ENCODE measurements around the gene PRKCZ.
A peak's percentile ranks its signal among the peaks of the same experiment; 100 is the strongest.

PRKCZ gene

DNA sequence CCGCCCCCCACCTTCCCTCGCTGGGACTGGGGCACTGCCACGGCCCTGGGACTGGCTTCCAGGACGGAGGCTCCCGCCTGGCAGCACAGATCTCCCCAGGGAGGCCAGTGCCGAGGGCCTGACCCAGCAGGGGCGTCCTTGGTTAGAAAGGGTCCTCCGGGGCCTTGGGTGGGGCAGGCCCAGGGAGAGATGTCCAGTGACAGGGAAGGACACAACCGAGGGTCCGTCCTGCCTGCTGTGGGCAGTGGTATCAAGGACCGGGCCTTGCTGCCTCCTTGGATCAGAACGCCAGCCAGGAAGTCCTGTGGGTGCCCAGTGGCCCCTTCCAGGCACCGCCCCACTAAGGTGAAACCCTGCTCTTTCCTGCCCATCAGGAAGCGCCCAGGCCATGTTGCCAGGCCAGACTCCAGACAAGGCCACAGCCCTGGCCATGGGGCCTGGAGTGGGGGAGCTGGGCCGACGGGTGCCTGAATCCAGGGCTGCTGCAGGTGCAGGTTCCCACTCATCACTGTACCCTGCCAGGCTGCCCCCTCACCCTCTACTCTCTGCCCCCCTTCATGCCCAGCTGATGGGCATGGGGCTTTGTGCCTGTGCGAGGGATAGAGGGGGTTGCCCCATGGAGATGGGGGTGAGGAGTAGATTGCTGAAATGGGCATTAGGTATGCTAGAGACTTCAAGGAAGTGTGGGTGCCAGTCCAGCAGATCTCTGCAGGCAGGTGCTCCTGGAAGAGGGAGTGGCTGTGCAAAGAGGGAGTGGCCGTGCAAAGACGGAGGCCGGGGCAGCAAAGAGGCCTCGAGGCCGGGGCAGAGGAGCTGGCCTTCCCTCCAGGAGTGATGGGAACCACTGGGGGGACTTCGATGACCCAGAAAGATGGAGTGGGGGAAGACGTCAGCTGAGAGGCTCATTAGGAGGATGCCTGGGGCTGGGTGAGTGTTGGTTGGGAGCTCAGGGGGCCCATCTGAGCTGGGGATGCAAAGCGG lies 2.2 kb upstream of the PRKCZ start:
- Mint-ChIP-seq H3K27ac (peak overlapping the region; percentile 81), H3K4me3 (peak overlapping the region; percentile 28), H3K27me3 (peaks cover 53% of the 10 kb centered on the region), H3K36me3 (no peaks in the 10 kb centered on the region), H3K9me3 (no peaks in the 10 kb centered on the region), H3K4me1 (peaks cover 49% of the 10 kb centered on the region)
- ATAC-seq = no peak

- no peaks in the 10 kb centered on the region for H3K36me3 Mint-ChIP-seq
- peaks cover 58% of the 10 kb centered on the region for H3K4me1 Mint-ChIP-seq
- H3K27ac Mint-ChIP-seq = peak overlapping the region; percentile 81
- H3K9me3 Mint-ChIP-seq = no peaks in the 10 kb centered on the region
- no peak for ATAC-seq
- peaks cover 45% of the 10 kb centered on the region for H3K27me3 Mint-ChIP-seq
- H3K4me3 Mint-ChIP-seq = peak overlapping the region; percentile 84
These were observed 940 bp upstream of the PRKCZ start for GRCh38 chr1:2049225-2049717.

DNA sequence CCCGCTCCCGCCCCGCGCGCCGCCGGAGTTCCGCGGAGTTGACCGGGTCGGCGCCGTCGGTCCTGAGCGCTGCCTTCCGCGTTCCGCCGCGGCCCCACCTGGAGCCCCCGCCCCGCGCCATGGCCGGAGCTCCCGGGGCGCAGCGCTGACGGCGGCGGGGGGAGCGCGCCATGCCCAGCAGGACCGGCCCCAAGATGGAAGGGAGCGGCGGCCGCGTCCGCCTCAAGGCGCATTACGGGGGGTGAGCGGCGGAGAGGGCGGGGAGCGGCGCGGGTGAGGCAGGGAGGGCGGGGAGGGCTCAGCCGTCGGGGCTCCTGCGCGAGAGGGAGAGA lies 216 bp downstream of the PRKCZ start:
- Mint-ChIP-seq H3K27me3 (peaks cover 39% of the 10 kb centered on the region), H3K4me3 (peak overlapping the region; percentile 71), H3K9me3 (no peaks in the 10 kb centered on the region), H3K36me3 (peaks cover 2% of the 10 kb centered on the region), H3K27ac (no peak overlapping the region), H3K4me1 (peaks cover 51% of the 10 kb centered on the region)
- ATAC-seq = no peak

GRCh38 chr1:2050793-2051682 lies 827 bp downstream of the PRKCZ start:
- Mint-ChIP-seq H3K27ac (no peak overlapping the region), H3K9me3 (no peaks in the 10 kb centered on the region), H3K4me3 (peak overlapping the region; percentile 72), H3K36me3 (peaks cover 8% of the 10 kb centered on the region), H3K4me1 (peaks cover 45% of the 10 kb centered on the region), H3K27me3 (peaks cover 33% of the 10 kb centered on the region)
- ATAC-seq = no peak

- no peak for ATAC-seq
- Mint-ChIP-seq H3K4me1 (peaks cover 45% of the 10 kb centered on the region), H3K27ac (no peak overlapping the region), H3K4me3 (peak overlapping the region; percentile 72), H3K36me3 (peaks cover 13% of the 10 kb centered on the region), H3K27me3 (peaks cover 21% of the 10 kb centered on the region), H3K9me3 (no peaks in the 10 kb centered on the region)
These were observed 2.0 kb downstream of the PRKCZ start for GRCh38 chr1:2052054-2052679.

- H3K27me3 Mint-ChIP-seq = peaks cover 17% of the 10 kb centered on the region
- H3K27ac Mint-ChIP-seq = peak overlapping the region; percentile 23
- H3K4me1 Mint-ChIP-seq = peaks cover 45% of the 10 kb centered on the region
- ATAC-seq = no peak
- H3K4me3 Mint-ChIP-seq = peak overlapping the region; percentile 46
- H3K9me3 Mint-ChIP-seq = no peaks in the 10 kb centered on the region
- peaks cover 13% of the 10 kb centered on the region for H3K36me3 Mint-ChIP-seq
These were observed 2.5 kb downstream of the PRKCZ start for GRCh38 chr1:2052756-2053155.

DNA sequence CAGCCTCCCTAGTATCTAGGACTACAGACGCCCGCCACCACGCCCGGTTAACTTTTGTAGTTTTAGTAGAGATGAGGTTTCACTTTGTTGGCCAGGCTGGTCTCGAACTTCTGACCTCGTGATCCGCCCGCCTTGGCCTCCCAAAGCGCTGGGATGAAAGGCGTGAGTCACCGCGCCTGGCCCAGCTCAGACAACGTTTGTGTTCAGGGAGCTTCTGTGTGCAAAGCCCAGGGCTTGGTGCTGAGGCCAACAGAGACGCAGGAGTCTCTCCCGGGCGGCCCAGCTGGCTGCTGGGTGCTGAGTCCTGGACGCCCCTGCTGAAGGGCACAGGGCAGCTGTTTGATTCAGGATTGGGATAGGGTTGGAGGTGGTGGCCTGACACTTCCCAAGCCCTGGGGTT lies 3.0 kb downstream of the PRKCZ start:
- Mint-ChIP-seq H3K9me3 (no peaks in the 10 kb centered on the region), H3K36me3 (peaks cover 13% of the 10 kb centered on the region), H3K4me3 (no peak overlapping the region), H3K27me3 (peaks cover 13% of the 10 kb centered on the region), H3K27ac (peak overlapping the region; percentile 23), H3K4me1 (peaks cover 43% of the 10 kb centered on the region)
- ATAC-seq = no peak

DNA sequence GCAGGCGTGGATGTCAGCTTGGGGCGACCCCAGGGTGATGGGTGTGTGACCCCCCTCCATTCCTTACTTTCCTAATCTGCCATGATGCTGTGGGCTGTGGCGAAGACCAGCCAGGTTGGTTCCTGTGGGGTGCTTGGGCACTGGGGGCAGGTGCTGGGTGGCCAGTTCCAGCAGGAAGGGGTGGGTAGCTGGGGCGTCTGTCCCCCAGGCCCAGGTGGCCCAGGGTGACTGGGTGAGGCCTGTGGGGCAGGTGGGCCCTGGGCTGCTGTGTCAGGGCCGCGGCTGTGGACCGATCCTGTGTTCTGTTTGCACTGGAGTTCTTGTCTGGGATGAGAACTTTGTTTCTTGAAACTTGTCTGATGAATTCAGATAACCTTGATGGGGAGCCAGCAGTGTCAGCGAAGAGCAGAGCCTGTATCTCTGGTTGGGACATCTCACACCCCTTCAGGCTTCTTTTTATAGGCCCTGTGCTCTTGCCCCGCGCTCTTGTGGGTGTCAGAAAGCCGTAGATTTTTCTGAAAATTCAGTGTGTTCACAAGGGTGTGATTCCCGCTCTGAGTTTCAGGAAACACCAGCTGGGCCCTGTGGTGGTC lies 3.7 kb downstream of the PRKCZ start:
- H3K4me1 Mint-ChIP-seq = peaks cover 36% of the 10 kb centered on the region
- peak overlapping the region; percentile 23 for H3K27ac Mint-ChIP-seq
- no peak for ATAC-seq
- H3K9me3 Mint-ChIP-seq = no peaks in the 10 kb centered on the region
- H3K27me3 Mint-ChIP-seq = peaks cover 6% of the 10 kb centered on the region
- H3K36me3 Mint-ChIP-seq = peaks cover 13% of the 10 kb centered on the region
- H3K4me3 Mint-ChIP-seq = no peak overlapping the region

- ATAC-seq = no peak
- H3K27ac Mint-ChIP-seq = no peak overlapping the region
- H3K9me3 Mint-ChIP-seq = no peaks in the 10 kb centered on the region
- no peak overlapping the region for H3K4me3 Mint-ChIP-seq
- H3K4me1 Mint-ChIP-seq = peaks cover 30% of the 10 kb centered on the region
- H3K36me3 Mint-ChIP-seq = peaks cover 16% of the 10 kb centered on the region
- no peaks in the 10 kb centered on the region for H3K27me3 Mint-ChIP-seq
These were observed 4.3 kb downstream of the PRKCZ start for GRCh38 chr1:2054560-2054959.

- no peaks in the 10 kb centered on the region for H3K9me3 Mint-ChIP-seq
- ATAC-seq = no peak
- H3K4me1 Mint-ChIP-seq = peaks cover 27% of the 10 kb centered on the region
- no peaks in the 10 kb centered on the region for H3K27me3 Mint-ChIP-seq
- H3K4me3 Mint-ChIP-seq = no peak overlapping the region
- peaks cover 28% of the 10 kb centered on the region for H3K36me3 Mint-ChIP-seq
- no peak overlapping the region for H3K27ac Mint-ChIP-seq
These were observed 5.8 kb downstream of the PRKCZ start for GRCh38 chr1:2055911-2056575.

- Mint-ChIP-seq H3K4me3 (no peak overlapping the region), H3K27ac (no peak overlapping the region), H3K9me3 (no peaks in the 10 kb centered on the region), H3K27me3 (no peaks in the 10 kb centered on the region), H3K36me3 (peaks cover 33% of the 10 kb centered on the region), H3K4me1 (peaks cover 19% of the 10 kb centered on the region)
- no peak for ATAC-seq
These were observed 6.9 kb downstream of the PRKCZ start for GRCh38 chr1:2056955-2057590.

DNA sequence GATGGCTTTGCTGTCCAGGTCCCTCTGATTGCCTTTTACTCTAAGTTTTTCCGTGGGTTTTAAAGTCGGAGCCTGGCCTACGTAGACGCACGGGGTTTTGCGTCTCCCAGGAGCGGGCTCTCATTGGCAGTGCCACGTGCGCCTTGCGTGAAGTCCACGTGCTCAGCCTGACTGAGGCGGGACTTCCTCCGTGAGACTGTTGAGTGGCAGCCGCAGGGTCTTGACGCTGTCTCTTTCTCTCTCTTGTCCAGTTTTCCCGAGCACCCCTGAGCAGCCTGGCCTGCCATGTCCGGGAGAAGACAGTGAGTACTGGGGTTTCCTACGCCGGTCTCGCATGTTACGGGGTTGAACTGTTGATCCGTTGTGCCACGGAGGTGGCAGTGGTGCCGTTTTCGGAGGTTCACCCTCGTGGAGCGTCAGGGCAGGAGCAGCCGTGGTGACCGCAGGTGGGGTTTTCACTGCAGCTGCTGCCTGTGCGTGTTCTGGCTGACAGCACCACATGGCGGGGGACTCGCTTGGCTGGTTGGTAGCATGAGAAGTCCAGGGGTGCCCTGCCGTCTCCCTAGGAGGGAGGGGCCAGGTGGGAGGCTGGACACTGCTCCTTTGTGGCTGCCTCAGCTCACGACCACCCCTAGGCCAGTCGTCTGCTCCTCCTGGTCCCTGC lies 9.2 kb downstream of the PRKCZ start:
- H3K4me3 Mint-ChIP-seq = no peak overlapping the region
- H3K9me3 Mint-ChIP-seq = no peaks in the 10 kb centered on the region
- H3K4me1 Mint-ChIP-seq = no peaks in the 10 kb centered on the region
- H3K27ac Mint-ChIP-seq = no peak overlapping the region
- H3K36me3 Mint-ChIP-seq = peaks cover 56% of the 10 kb centered on the region
- H3K27me3 Mint-ChIP-seq = no peaks in the 10 kb centered on the region
- no peak for ATAC-seq

DNA sequence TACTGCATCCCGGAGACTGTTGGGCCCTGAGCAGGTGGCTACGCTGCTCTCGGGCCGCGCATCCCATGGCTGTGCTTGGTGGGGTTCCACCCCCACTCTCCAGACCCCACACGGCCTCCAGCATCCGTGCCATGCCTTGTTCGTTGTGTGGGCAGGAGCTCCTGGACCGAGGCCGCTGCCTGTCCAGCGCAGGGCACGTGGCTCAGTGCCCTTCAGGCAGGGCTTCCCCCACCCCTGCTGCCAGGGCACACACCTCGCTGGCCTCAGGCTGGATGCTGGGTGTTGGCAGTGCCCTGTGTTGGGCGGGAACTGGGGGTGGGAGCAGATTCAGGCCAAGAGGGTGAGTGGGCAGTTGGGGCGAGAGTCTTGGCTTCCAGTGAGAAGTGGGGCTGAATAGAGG lies 9.9 kb downstream of the PRKCZ start:
- peak; percentile 27 for ATAC-seq
- no peak overlapping the region for H3K4me3 Mint-ChIP-seq
- H3K36me3 Mint-ChIP-seq = peaks cover 63% of the 10 kb centered on the region
- no peaks in the 10 kb centered on the region for H3K27me3 Mint-ChIP-seq
- no peaks in the 10 kb centered on the region for H3K4me1 Mint-ChIP-seq
- H3K9me3 Mint-ChIP-seq = no peaks in the 10 kb centered on the region
- H3K27ac Mint-ChIP-seq = no peak overlapping the region
